ENCODE data around the gene KRT34.
"Not testable (repeated sequence)": the region's sequence is repeated elsewhere in the genome, so short reads cannot be mapped to it uniquely, and the experiment has no call there.

GRCh38 chr17:41430376-41430775 lies 48.3 kb upstream of the KRT34 start:
- TF ChIP-seq POLR2A (IDR thresholded peaks at IDR 0.05; ENCODE audit: borderline replicate concordance, extremely low read depth, insufficient read depth, insufficient read length); CTCF (IDR thresholded peaks at IDR 0.05 in 2 of 3, conservative IDR thresholded peaks at IDR 0.05 in 1 of 3; ENCODE audit: borderline replicate concordance in 1 of 3, insufficient read depth in 1 of 3, low read depth in 2 of 3, low read length in 2 of 3); SIN3A (IDR thresholded peaks at IDR 0.05; ENCODE audit: low read depth); EZH2 (IDR thresholded peaks at IDR 0.05); RAD21 (IDR thresholded peaks at IDR 0.05; ENCODE audit: low read depth): not testable (repeated sequence)

All from HCT116 (cell line).